K562 (cell line): ENCODE measurements around the gene LSP1. TPM values are rescaled to one million over a fixed set of nuclear protein-coding genes. Genes with fewer than 3 reads are reported as not detected.

Source experiments
- DEAF1 ChIP-seq: fragments of 450-650 bp; formaldehyde crosslinking; IDR thresholded peaks from 2 replicates; pipeline ENCODE4 v1.4.0; 2020; ENCODE audit warnings: mild to moderate bottlenecking, moderate library complexity
- DLX4 ChIP-seq: fragments of 250-450 bp; sonication (Bioruptor Pico); IDR thresholded peaks from 2 replicates; pipeline ENCODE4 v1.6.1; 2021; ENCODE audit warnings: mild to moderate bottlenecking
- DNMT1 ChIP-seq: fragments of 450-650 bp; IDR thresholded peaks from 2 replicates; pipeline ENCODE4 v1.6.1; 2016; ENCODE audit warnings: antibody characterized with exemption, mild to moderate bottlenecking
- PCBP2 ChIP-seq: fragments of 200-400 bp; formaldehyde crosslinking; IDR thresholded peaks from 2 replicates; pipeline ENCODE4 v1.6.1; 2018; ENCODE audit warnings: low read length, low read depth, mild to moderate bottlenecking, moderate library complexity; ENCODE audit not compliant: poor library complexity, severe bottlenecking
- PHF8 ChIP-seq: fragments of 200-600 bp; sonication (generic); IDR thresholded peaks from 2 replicates; pipeline ENCODE4 v1.6.1; 2012; ENCODE audit warnings: mixed run types, mild to moderate bottlenecking, inconsistent platforms, low read length, moderate library complexity, borderline replicate concordance
- RBM14 ChIP-seq: fragments of 200-400 bp; formaldehyde crosslinking; IDR thresholded peaks from 2 replicates; pipeline ENCODE4 v1.6.1; 2018; ENCODE audit warnings: low read depth, mild to moderate bottlenecking, low read length, moderate library complexity, borderline replicate concordance; ENCODE audit not compliant: insufficient read depth
- SP1 ChIP-seq: sonication (generic); formaldehyde crosslinking; IDR thresholded peaks from 2 replicates; pipeline ENCODE4 v1.8.1; 2022; ENCODE audit warnings: mild to moderate bottlenecking, missing genetic modification reagents
- SPI1 ChIP-seq: IDR thresholded peaks from 2 replicates; pipeline ENCODE4 v1.6.1; 2011; ENCODE audit warnings: low read depth, low read length, control low read depth, borderline replicate concordance
- ZBTB7A ChIP-seq: IDR thresholded peaks from 2 replicates; pipeline ENCODE4 v1.6.1; 2011; ENCODE audit warnings: low read depth, mild to moderate bottlenecking, low read length, moderate library complexity, borderline replicate concordance; ENCODE audit not compliant: control insufficient read depth
- ZNF584 ChIP-seq: fragments of 200-800 bp; sonication (Bioruptor generic); IDR thresholded peaks from 2 replicates; pipeline ENCODE4 v1.6.1; 2016; ENCODE audit warnings: low read depth, mild to moderate bottlenecking, missing genetic modification characterization, missing compliant biosample characterization
- ZNF589 ChIP-seq: fragments of 200-800 bp; sonication (Bioruptor generic); IDR thresholded peaks from 2 replicates; pipeline ENCODE4 v1.6.1; 2016; ENCODE audit warnings: low read depth, missing genetic modification characterization, missing compliant biosample characterization
- polyA plus RNA-seq, 8 experiments: library from polyadenylated mRNA; depleted of rRNA in 4 of 8; stranded (reverse) in 5 of 8; unstranded in 3 of 8; fragments of >200 nt; fragmentation: Nextera tagmentation in 2 of 8; fragmentation: Illumina TruSeq in 1 of 8; extraction: Ambion mirVana in 2 of 8; extraction: Trizol in 1 of 8; gene quantifications; 2 replicates each; pipeline versions ENCODE4 v1.2.1 to v1.2.3, GENCODE V29; 2011 to 2014; ENCODE audit warnings: inconsistent platforms in 1 of 8, missing spikeins in 1 of 8
- total RNA-seq, 7 experiments: library from RNA; depleted of rRNA in 6 of 7; stranded (reverse); fragments of >200 nt in 6 of 7; fragmentation: Illumina TruSeq in 2 of 7; extraction: Trizol in 2 of 7; gene quantifications; 2 replicates each; pipeline versions ENCODE4 v1.2.1 to v1.2.3, GENCODE V29; 2011 to 2021; ENCODE audit warnings: low replicate concordance in 1 of 7
- TF ChIP-seq, protein P1 (sequence below): sonication (generic); IDR thresholded peaks from 2 replicates; pipeline ENCODE4 v1.6.1; 2016

LSP1 gene
- total and polyA plus RNA-seq, 9 of the 15 experiments (the other 6 are each of a cell fraction or from before 2014, with no cell fraction given): 0.08 to 2.9 (median 0.65) TPM; not detected in 2

DNA sequence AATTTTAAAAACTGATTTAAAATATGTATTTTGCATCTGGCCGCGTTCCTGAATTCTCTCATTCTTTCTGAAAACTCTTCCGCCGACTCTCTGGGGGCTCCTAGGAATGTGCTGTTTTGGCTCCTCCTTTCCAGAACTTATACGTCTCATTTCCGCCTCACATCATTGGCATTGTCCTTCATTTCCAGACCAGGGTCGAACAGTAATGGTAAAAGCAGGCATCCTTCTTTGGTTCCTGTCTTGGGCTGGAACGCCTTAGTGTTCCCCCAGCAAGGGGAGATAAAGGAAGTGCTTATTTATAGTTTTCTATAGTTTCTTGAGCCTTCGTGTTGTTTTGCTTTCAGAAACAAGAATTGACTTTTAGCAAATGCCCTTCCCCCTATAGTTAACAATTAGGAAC is 55.7 kb downstream of the LSP1 start (continued):
- TF ChIP-seq SPI1 (no peak), ZNF589 (CRISPR knock-in tag) (no peak), DEAF1 (CRISPR knock-in tag) (no peak), ZNF584 (no peak), RBM14 (no peak), PHF8 (no peak), DLX4 (CRISPR knock-in tag) (no peak), SP1 (CRISPR knock-in tag) (no peak), DNMT1 (no peak), ZBTB7A (no peak), PCBP2 (no peak)
- TF ChIP-seq, protein P1, sequence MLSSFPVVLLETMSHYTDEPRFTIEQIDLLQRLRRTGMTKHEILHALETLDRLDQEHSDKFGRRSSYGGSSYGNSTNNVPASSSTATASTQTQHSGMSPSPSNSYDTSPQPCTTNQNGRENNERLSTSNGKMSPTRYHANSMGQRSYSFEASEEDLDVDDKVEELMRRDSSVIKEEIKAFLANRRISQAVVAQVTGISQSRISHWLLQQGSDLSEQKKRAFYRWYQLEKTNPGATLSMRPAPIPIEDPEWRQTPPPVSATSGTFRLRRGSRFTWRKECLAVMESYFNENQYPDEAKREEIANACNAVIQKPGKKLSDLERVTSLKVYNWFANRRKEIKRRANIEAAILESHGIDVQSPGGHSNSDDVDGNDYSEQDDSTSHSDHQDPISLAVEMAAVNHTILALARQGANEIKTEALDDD: no peak
